IPS-NIHi7 (cell line): ENCODE results near the gene CAMK1D.

ENCODE experiments used
- DNase-seq: peaks from one replicate; pipeline ENCODE4 v3.0.0; 2012; ENCODE audit warnings: mixed read lengths; ENCODE audit errors: extremely low spot score

CAMK1D gene

GRCh38 chr10:12372846-12373245 lies 23.5 kb downstream of the CAMK1D start:
- no peak for DNase-seq

GRCh38 chr10:12375076-12375504 lies 25.7 kb downstream of the CAMK1D start:
- no peak for DNase-seq

DNA sequence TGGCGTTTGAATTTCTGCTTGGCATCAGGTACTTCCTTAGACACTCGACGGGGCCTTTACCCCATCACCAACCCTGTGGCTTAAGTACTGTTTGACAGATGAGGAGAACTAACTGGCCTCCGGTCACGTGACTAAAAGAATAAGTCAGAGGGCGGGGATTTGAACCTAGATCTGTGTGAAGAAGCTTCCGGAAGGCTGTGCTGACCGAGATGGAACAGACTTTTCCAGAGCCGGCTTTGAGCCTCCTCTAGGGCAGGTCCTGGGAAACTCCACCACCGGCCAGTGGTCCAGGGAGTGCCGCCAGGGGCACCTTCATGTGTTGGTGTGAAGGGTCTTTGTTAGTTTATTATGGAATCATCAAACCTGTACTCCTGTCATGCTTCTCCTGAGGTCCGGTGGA lies 26.9 kb downstream of the CAMK1D start:
- no peak for DNase-seq

GRCh38 chr10:12377658-12378290 lies 28.4 kb downstream of the CAMK1D start:
- no peak for DNase-seq

DNA sequence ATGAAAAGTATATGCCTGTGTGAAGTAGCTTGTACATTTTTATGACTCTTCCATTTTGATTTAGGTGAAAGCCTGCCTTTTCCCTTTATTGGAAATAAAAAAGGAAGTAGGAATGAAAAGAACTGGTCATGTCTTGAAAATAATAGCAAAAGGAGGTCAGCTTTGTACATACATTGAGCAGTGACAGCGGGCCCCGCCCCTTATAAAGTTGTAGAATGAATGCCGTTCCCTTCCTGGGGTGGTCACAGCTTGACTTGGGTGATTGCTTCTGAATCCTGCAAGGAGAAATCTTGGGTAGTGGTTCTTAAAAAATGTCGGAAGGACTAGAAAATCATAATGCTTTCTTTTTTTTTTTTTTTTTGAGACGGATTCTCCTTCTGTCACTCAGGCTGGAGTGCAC lies 31.7 kb downstream of the CAMK1D start:
- DNase-seq: no peak

DNA sequence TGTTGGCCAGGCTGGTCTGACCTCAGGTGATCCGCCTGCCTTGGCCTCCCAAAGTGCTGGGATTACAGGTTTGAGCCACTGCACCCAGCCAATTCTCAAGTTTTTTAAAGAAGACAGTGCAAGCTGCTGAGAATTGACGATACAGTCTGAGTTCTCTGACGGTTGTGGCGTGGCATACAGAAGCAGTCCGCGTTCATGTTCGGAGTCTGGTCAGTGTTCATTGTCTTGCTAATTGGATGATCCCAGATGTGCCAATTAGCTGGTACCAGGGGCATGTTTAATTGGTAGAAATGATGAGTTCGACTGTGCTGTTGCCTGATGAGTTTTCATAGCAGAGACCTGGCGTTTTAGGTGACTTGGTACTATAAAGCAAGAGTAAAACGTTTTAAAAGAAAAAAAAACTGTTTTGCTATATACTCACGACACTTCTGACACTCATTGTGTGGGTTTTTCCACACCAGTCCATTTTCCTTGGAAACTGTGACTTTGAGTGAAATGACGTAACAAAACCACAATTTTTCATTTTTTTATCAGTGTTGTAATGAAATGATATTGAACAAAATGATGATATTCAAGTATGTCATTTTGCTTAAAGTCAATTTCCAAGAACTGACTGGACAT lies 32.3 kb downstream of the CAMK1D start:
- DNase-seq: no peak

DNA sequence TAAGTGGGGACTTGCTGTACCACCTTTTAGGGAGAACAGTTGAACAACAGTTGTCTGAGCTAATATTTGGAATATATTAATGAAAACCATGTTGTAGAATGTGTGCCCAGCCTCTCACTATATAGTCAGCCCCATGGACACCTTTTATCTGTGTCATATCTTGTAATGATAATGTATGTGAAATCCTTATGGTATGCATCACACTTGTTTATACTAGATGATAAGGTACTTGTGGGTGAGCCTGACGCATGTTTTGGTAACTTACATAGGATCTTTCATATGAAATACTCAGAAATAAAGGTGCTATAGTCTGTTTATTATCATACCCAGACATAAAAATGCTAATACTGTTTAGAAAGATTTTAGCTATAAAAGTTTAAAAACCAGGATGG lies 32.8 kb downstream of the CAMK1D start:
- no peak for DNase-seq

DNA sequence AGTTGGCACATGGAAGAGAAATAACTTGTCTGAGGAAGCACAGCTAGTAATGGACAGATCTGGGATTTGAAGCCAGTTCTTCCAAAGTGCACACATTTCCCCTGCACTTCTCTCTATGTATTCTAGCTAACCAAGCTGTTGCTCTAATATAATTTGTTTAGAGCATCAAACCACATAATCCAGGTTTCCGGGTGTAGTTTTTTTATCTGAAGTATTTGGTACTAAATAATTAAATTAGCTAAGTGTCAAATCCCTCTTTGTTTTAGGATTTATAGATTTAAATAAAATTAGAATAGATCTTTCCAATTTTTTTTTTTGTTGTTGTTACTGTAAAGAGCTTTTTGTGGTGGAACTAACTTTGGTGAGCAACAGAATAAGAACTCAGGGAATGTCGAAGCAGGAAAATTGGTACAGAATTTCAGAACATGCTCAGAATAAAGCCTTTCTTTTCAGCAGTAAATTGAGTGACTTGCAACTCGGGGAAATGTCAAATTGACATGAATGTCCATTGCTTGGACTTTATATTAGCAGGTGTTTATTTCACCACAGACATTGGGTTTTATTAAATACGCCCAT lies 33.7 kb downstream of the CAMK1D start:
- no peak for DNase-seq

DNA sequence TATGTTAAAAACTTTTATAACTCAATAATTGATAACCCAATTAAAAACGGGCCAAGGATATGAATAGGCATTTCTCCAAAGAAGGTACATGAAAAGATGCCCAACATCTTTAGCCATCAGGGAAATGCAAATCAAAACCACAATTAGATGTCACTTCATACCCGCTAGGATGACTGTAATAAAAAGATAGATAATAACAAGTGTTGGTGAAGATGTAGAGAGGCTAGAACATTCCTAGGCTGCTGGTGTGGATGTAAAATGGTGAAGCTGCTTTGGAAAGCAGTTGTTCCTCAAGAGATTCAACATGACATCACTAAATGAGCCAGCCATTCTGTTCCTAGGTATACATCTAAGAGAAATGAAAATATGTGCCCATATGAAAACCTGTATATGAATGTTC lies 35.6 kb downstream of the CAMK1D start:
- no peak for DNase-seq

GRCh38 chr10:12387561-12388210 lies 38.3 kb downstream of the CAMK1D start:
- DNase-seq: no peak

GRCh38 chr10:12388671-12389070 lies 39.3 kb downstream of the CAMK1D start:
- DNase-seq: no peak

GRCh38 chr10:12389154-12389734 lies 39.9 kb downstream of the CAMK1D start:
- DNase-seq: no peak

GRCh38 chr10:12390733-12391132 lies 41.4 kb downstream of the CAMK1D start:
- no peak for DNase-seq

GRCh38 chr10:12391206-12391605 lies 41.9 kb downstream of the CAMK1D start:
- DNase-seq: no peak

DNA sequence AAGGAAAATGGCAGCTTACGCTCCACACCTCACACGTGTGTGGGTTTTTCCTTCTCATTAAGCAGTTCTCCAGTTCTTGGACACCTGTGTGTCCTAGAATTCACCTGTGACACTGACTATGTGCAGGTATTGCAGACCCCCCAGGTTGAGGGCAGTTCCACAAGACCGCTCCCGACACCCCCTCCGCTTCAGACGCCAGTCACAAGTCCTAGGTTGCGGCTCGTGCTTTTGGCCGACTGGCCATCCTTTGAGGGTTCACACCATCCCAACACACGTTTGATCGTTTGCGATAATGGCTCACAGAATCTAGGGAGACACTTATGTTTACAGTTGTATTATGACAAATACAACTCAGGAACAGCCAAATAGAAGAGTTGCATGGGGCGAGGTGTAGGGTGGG lies 44.5 kb downstream of the CAMK1D start:
- DNase-seq: no peak

DNA sequence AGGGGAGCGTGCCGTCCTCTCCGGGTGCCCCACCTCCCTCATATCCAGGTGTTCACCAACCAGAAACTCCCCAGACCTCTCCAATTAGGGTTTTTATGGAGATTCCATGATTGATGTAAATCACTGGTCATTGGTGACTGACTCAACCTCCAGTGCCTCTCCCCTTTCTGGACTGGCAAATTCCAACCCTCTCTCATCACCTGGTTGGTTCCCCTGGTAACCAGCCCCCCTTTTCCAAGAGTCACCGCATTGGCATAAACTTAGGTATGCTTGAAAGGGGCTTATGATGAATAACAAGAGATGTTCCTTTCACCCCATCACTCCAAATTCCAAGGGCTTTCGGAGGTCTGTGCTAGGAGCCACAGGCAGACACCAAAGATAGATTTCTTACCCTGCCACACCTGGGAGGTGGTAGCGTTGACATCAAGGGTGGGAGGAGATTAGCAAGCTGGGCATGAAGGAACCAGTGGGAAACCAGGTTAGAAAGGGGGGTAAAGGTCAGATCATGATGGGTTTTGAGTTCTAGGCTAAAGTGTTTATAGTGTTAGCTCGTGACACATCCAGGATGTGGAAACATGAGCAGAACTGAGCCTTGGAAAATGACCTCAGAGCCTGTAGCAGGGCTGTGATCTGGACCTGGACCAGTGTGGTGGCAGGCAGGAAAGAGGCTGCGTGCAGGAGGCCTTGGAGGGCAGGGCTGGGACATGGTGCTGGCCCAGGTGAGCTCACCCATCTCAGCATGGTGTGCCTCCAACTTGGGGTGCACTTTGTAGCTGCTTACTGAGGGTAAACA lies 45.1 kb downstream of the CAMK1D start:
- no peak for DNase-seq

- no peak for DNase-seq
Observed at GRCh38 chr10:12396093-12396492, 46.7 kb downstream of the CAMK1D start.

DNA sequence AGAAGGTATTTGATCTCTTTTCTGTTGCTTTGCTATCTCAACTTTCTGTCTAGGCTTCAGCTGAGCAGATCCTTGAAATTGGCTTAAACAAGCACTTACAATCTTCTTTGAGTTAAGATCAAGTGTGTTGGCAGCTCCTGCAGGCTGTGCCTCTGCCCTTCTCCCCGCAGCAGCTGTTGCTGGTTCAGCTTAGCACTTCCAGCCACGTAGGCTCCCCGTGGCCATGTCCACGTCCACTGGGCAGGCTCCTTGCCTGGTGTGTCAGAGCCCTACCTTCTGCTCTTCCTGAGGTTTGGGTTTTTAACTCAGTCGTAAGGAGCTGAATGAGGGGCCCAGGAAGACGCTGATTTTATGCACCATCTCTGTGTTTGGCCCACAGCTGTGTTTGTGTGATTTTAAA lies 47.2 kb downstream of the CAMK1D start:
- DNase-seq: no peak

DNA sequence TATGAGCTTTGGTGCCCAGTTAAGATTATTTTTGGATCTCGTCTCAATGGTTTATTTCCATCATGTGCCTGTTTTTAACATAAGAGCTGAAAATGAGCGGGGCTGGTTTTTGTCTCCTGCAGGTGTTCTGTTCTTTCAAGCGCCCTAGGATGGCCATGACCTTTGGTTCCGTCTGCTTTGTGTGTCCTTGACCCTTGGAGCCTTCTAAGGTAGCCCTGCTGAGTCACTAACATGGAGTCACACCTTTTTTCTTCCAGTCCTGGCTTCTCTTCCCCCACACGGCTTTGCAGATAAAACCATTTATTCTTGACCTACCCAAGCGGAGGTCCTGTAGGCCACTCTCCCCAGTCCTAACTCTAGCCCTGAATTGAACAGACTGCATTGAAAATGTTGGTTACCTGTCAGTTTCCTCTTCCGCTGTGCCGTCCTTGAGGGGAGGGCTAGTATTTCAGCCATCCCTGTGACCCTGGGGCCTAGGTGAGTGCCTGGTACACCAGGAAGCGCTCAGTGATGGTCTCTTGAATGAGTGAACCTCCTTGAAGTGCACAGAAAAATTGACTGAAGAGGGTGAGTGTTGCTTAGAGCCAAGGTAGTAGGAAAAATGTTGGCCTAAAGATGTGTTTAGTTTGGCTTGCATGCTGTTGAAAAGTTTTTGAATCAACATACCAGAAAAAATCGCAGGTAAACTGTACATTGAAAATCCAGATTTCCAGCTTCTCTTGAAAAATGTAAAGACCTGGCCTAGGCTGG lies 48.0 kb downstream of the CAMK1D start:
- DNase-seq: no peak

DNA sequence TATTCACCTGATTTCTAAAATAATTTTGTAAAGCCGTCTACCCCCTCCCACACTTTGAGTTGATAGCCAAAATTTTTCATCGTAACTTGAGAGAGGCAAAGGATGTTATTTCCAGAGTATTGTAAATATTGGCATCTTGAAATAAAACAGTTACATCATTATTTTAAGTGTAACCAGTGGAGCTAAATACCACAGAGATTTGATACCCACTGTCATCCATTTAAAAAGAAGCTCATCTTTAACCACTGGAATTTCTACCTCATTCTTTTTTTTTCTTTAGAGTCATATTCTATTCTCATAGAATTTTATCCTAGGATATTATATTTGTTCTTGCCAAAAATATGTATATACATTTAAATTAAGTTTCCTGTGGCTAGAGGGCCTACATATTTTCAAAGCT lies 48.6 kb downstream of the CAMK1D start:
- no peak for DNase-seq

DNA sequence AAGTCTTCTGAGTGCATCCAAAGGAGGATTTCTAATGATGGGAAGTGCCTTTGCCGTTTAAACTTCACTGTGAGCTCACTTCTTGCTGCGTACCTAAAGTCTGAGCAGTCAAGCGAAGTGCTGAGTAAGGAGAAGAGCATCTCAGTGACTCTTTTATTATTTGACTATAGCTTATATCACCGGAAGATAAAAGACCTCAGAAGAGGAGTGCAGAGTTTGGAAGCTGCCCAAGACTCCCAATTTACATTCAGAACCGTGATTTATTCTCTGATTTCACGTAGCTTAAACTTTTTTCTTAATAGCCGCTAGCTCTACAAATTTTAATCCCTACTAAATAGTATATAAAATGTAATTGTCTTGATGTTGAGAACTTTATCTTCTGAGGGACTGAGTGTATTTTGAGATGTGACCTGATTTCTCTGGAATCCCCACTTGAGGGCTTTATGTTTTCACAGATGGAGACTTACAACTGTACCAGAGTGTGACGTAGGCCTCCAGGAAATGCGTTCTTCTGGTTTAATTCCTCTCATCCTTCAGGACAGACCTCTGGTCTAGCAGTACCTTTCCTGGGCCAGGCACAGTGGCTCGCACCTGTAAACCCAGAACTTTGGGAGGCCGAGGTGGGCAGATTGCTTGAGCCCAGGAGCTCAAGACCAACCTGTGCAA lies 51.1 kb downstream of the CAMK1D start:
- no peak for DNase-seq
